IPS DF 19.7 (cell line): Measurements from ENCODE around the gene SKIL.

ENCODE experiments used
- DNase-seq: peaks from one replicate; pipeline ENCODE4 v3.0.0-alpha.2; 2013; ENCODE audit warnings: low read depth, low spot score

Gene SKIL

GRCh38 chr3:170350515-170351413 lies 6.8 kb upstream of the SKIL start:
- no peak for DNase-seq

- DNase-seq, result no peak
These were observed 4.6 kb upstream of the SKIL start for GRCh38 chr3:170352936-170353335.

- DNase-seq, result no peak
These were observed 4.0 kb upstream of the SKIL start for GRCh38 chr3:170353485-170353884.

DNA sequence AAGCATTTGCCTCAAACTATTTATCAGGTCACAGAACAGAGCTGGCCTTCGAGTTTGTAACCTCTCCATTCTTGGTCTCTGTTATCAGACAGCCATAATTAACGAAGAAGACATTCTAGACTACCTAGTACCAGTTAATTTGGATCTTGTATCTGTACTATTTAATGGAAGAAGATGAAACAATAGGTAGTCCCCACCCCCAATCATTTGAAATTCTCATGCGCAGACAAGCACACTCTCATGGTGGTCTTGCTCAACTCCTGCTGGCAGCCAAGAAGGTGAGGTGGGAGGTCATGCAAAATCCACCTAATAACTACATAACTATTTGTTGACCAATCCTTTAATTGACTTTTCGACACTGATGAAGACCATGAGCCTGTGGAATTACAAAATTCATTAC lies 2.8 kb upstream of the SKIL start:
- DNase-seq, result no peak

- DNase-seq, result no peak
These were observed 1.5 kb upstream of the SKIL start for GRCh38 chr3:170355738-170356595.

- DNase-seq, result no peak
These were observed 829 bp upstream of the SKIL start for GRCh38 chr3:170356596-170357175.

- DNase-seq, result no peak
These were observed 811 bp downstream of the SKIL start for GRCh38 chr3:170358042-170359010.

GRCh38 chr3:170359178-170359704 lies 1.7 kb downstream of the SKIL start:
- DNase-seq, result no peak

GRCh38 chr3:170360466-170360865 lies 3.0 kb downstream of the SKIL start:
- no peak for DNase-seq

- DNase-seq, result no peak
These were observed 3.4 kb downstream of the SKIL start for GRCh38 chr3:170360916-170361315.

- DNase-seq, result no peak
These were observed 4.2 kb downstream of the SKIL start for GRCh38 chr3:170361711-170362110.

DNA sequence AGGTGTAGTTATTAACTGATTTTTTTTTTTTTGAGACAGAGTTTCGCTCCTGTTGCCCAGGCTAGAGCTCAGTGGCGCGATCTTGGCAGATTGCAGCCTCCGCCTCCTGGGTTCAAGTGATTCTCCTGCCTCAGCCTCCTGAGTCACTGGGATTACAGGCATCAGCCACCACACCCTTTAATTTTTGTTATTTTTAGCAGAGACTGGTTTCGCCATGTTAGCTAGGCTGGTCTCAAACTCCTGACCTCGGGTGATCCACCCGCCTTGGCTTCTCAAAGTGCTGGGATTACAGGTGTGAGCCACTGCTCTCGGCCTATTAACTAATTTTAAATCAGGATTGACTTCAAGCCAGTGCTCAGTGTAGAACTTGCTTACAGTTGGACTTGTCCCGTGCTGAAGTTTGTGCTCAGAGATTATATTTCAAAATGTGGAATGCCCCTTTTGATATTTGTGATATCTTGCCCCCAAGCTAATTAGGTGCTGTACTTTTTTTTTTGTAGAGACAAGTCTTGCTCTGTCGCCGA lies 6.0 kb downstream of the SKIL start:
- no peak for DNase-seq

- no peak for DNase-seq
These were observed 7.5 kb downstream of the SKIL start for GRCh38 chr3:170364965-170365364.

GRCh38 chr3:170367797-170368196 lies 10.3 kb downstream of the SKIL start:
- DNase-seq, result no peak

- no peak for DNase-seq
These were observed 11.4 kb downstream of the SKIL start for GRCh38 chr3:170368921-170369320.

DNA sequence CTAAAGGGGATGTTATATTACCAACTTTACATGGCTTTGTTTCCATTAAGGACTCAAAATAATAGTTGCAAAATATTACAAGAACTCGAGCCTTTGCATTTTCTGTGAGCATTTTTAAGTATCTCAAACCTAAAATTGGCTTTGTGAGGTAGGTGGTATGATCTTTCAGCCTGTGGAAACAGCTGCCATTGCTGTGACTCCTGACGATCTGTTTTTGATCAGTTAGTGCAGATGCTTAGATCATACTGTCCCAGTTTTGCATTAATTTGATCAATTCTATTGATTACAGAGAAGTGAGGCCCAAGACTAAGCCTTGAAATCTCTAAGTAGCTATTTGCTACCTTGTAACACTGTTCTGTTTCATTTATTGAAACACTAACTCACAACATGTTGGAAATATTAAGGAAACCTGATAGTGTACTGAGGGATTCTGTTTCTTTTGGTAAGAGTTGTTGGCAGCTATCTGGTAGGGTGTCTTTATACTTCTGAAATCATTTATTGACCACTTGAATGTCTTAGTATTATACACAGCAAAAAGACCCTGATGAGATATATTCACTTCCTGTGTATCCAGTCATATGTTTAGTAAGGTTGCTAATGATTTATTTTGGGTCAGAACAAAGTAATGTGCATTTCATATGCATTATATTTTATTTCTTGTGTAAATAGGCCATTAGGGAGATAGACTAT lies 14.8 kb downstream of the SKIL start:
- no peak for DNase-seq

GRCh38 chr3:170383567-170383966 lies 26.1 kb downstream of the SKIL start:
- no peak for DNase-seq

DNA sequence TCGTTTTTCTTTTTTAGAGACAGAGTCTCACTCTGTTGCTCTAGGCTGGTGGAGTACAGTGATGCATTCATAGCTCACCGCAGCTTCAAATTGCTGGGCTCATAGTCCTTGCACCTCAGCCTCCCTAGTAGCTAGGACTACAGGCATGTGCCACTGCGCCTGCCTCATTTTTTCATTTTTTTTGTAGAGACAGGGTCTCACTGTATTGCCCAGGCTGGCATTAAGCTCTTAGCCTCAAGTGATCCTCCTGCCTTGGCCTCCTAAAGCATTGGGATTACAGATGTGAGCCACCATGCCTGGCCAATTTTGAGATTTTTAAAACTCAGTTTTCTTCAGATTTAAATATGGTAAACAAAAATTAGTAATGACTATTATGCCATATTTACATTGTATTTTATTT lies 29.0 kb downstream of the SKIL start:
- DNase-seq, result no peak

- no peak for DNase-seq
These were observed 30.4 kb downstream of the SKIL start for GRCh38 chr3:170387950-170388349.

GRCh38 chr3:170391108-170391507 lies 33.6 kb downstream of the SKIL start:
- DNase-seq, result no peak
